GM12878 (cell line): ENCODE results near the gene SFT2D3. TPM values are rescaled to one million over a fixed set of nuclear protein-coding genes. Genes with fewer than 3 reads are reported as not detected.

Experiments used
- ATAC-seq: fragments of 200-7000 bp; cut with Tn5 transposase; 3 replicates; pipeline ENCODE4 v1.9.1; 2020; ENCODE audit warnings: mild to moderate bottlenecking, moderate library complexity
- BruUV-seq: library from RNA; stranded (reverse); fragments of 400-500 nt; replicated peaks from 2 replicates; lab custom pipeline; 2021; lab: Mats Ljungman, UMichigan
- CTCF ChIA-PET: fragments of 300-600 bp; sonication (Branson Sonifier 250); formaldehyde crosslinking; extraction: SDS; loops from one replicate; lab custom pipeline; 2021; ENCODE audit warnings: inconsistent platforms; lab: Yijun Ruan, JAX
- POLR2A ChIA-PET: fragments of 350-600 bp; formaldehyde crosslinking; extraction: SDS; loops from one replicate; lab custom pipeline; 2021; ENCODE audit warnings: inconsistent platforms; lab: Charles Lee
- RAD21 ChIA-PET: fragments of 300-600 bp; sonication (Branson Sonifier 250); formaldehyde crosslinking; loops from one replicate; lab custom pipeline; 2023; ENCODE audit warnings: antibody characterized with exemption; ENCODE audit not compliant: unreplicated experiment; lab: Charles Lee
- SMC1A ChIA-PET: fragments of 300-600 bp; sonication (Branson Sonifier 250); formaldehyde crosslinking; loops from one replicate; lab custom pipeline; 2023; ENCODE audit not compliant: unreplicated experiment, uncharacterized antibody; lab: Charles Lee
- DNase-seq: peaks from one replicate; pipeline ENCODE4 v3.0.0-alpha.2; 2011; ENCODE audit warnings: low read depth, low spot score
- FAIRE-seq: peaks from 3 replicates; lab custom pipeline; 2011; peaks lifted over from hg19 to GRCh38; lab: Jason Lieb, UNC
- H2AFZ ChIP-seq: 2 replicates; pipeline ENCODE4 v1.6.0; 2011; ENCODE audit warnings: low read depth, low read length, control low read depth; ENCODE audit not compliant: control insufficient read depth
- H3K27ac ChIP-seq: 2 replicates; pipeline ENCODE4 v1.5.1; 2011; ENCODE audit warnings: control low read depth; ENCODE audit not compliant: control insufficient read depth, insufficient read depth
- H3K27me3 ChIP-seq, 2 experiments: replicated peaks in 1 of 2; 2 replicates each; pipeline versions ENCODE4 v1.6.0 to v1.6.1; 2011; ENCODE audit warnings: low read length in 1 of 2; ENCODE audit not compliant: control insufficient read depth in 2 of 2, insufficient read depth in 2 of 2
- H3K36me3 ChIP-seq, 2 experiments: 2 replicates each; pipeline ENCODE4 v1.5.1; 2011; ENCODE audit warnings: low read length in 1 of 2; ENCODE audit not compliant: control insufficient read depth in 2 of 2, insufficient read depth in 2 of 2
- H3K4me1 ChIP-seq: 2 replicates; pipeline ENCODE4 v1.6.1; 2011; ENCODE audit warnings: mild to moderate bottlenecking, low read length, moderate library complexity, mixed read lengths; ENCODE audit not compliant: control insufficient read depth, insufficient read depth
- H3K4me2 ChIP-seq: 2 replicates; pipeline ENCODE4 v1.6.0; 2011; ENCODE audit warnings: control low read depth; ENCODE audit not compliant: control insufficient read depth, insufficient read depth
- H3K4me3 ChIP-seq: fragments of 200-600 bp; sonication (generic); 2 replicates; pipeline ENCODE4 v1.5.1; 2016
- H3K79me2 ChIP-seq: 2 replicates; pipeline ENCODE4 v1.6.0; 2011; ENCODE audit warnings: low read length; ENCODE audit not compliant: control insufficient read depth, insufficient read depth
- H3K9ac ChIP-seq: 2 replicates; pipeline ENCODE4 v1.8.0; 2011; ENCODE audit warnings: low read length, control low read depth, mixed read lengths; ENCODE audit not compliant: control insufficient read depth, insufficient read depth
- H3K9me3 ChIP-seq: replicated peaks from 3 replicates; pipeline ENCODE4 v1.5.1; 2011; ENCODE audit warnings: mild to moderate bottlenecking, low read length; ENCODE audit not compliant: control insufficient read depth, insufficient read depth
- H4K20me1 ChIP-seq: 2 replicates; pipeline ENCODE4 v1.6.0; 2011; ENCODE audit not compliant: control insufficient read depth, insufficient read depth
- BACH1 ChIP-seq: fragments of 450-650 bp; IDR thresholded peaks from 2 replicates; pipeline ENCODE4 v1.6.1; 2017; ENCODE audit warnings: mild to moderate bottlenecking, borderline replicate concordance
- BHLHE40 ChIP-seq, 2 experiments: fragments of 450-650 bp in 1 of 2; IDR thresholded peaks; 2 replicates each; pipeline ENCODE4 v1.6.1; 2011 to 2017; ENCODE audit warnings: low read depth in 2 of 2, borderline replicate concordance in 1 of 2, improper control_type of control experiment in 1 of 2, low read length in 1 of 2, mild to moderate bottlenecking in 1 of 2
- BMI1 ChIP-seq: fragments of 450-650 bp; IDR thresholded peaks from 2 replicates; pipeline ENCODE4 v1.6.1; 2016; ENCODE audit warnings: mild to moderate bottlenecking, moderate library complexity, borderline replicate concordance
- CBX5 ChIP-seq: sonication (generic); IDR thresholded peaks from 2 replicates; pipeline ENCODE4 v1.6.1; 2016; ENCODE audit warnings: low read depth, moderate library complexity, mild to moderate bottlenecking, inconsistent platforms
- ESRRA ChIP-seq: IDR thresholded peaks from 2 replicates; pipeline ENCODE4 v1.6.1; 2012; ENCODE audit warnings: mild to moderate bottlenecking, low read length, improper control_type of control experiment
- FOS ChIP-seq: IDR thresholded peaks from 3 replicates; pipeline ENCODE4 v1.6.1; 2011; ENCODE audit warnings: borderline replicate concordance; ENCODE audit not compliant: insufficient read length; ENCODE audit errors: extremely low read depth
- HCFC1 ChIP-seq: fragments of 150-350 bp; IDR thresholded peaks from 2 replicates; pipeline ENCODE4 v1.6.1; 2014; ENCODE audit warnings: low read length
- IKZF2 ChIP-seq, 2 experiments: fragments of 450-650 bp; IDR thresholded peaks; 2 replicates each; pipeline ENCODE4 v1.6.1; 2017; ENCODE audit warnings: mild to moderate bottlenecking in 2 of 2, moderate library complexity in 2 of 2
- IRF3 ChIP-seq: fragments of 450-650 bp; IDR thresholded peaks from 2 replicates; pipeline ENCODE4 v1.6.1; 2014; ENCODE audit warnings: mild to moderate bottlenecking
- KDM1A ChIP-seq: fragments of 200-600 bp; sonication (generic); IDR thresholded peaks from 2 replicates; pipeline ENCODE4 v1.6.1; 2016; ENCODE audit warnings: borderline replicate concordance
- LARP7 ChIP-seq: fragments of 450-650 bp; IDR thresholded peaks from 2 replicates; pipeline ENCODE4 v1.6.1; 2017; ENCODE audit warnings: mild to moderate bottlenecking
- TARDBP ChIP-seq: IDR thresholded peaks from 2 replicates; pipeline ENCODE4 v1.6.1; 2016; ENCODE audit warnings: borderline replicate concordance
- YBX1 ChIP-seq: fragments of 450-650 bp; IDR thresholded peaks from 2 replicates; pipeline ENCODE4 v1.6.1; 2016; ENCODE audit warnings: antibody characterized with exemption
- WGBS: methylation state at CpG from one replicate; pipeline ENCODE4 v1.1.6; 2016; ENCODE audit warnings: low lambda C conversion rate; ENCODE audit not compliant: insufficient replicate concordance, insufficient coverage; ENCODE audit errors: missing lambda C conversion rate; 5-methylcytosine and 5-hydroxymethylcytosine counted together
- in situ Hi-C: fragments of 300-500 bp; cut with MboI; formaldehyde crosslinking; loops from 9 replicates; pipeline ENCODE4 v1.14.3; 2018; ENCODE audit warnings: mixed read lengths
- intact Hi-C: fragments of 100-400 bp; cut with micrococcal nuclease; formaldehyde crosslinking; loops from one replicate; pipeline ENCODE4 v1.14.2; 2022; ENCODE audit not compliant: unreplicated experiment
- polyA plus RNA-seq, 11 experiments: library from polyadenylated mRNA; depleted of rRNA in 4 of 11; unstranded in 6 of 11; stranded (reverse) in 5 of 11; fragments of >200 nt; fragmentation: Nextera tagmentation in 4 of 11; fragmentation: Illumina TruSeq in 1 of 11; extraction: Ambion mirVana in 4 of 11; extraction: Trizol in 1 of 11; gene quantifications; 1 replicate in 1 of 11; 2 replicates in 10 of 11; pipeline versions ENCODE4 v1.2.1 to v1.2.3, GENCODE V29; 2011 to 2016; ENCODE audit warnings: inconsistent platforms in 2 of 11, missing spikeins in 2 of 11, low read depth in 1 of 11
- total RNA-seq, 4 experiments: library from RNA; depleted of rRNA in 3 of 4; stranded (reverse); fragments of >200 nt in 3 of 4; fragmentation: Illumina TruSeq in 1 of 4; extraction: Trizol in 1 of 4; gene quantifications; 2 replicates each; pipeline versions ENCODE4 v1.2.1 to v1.2.3, GENCODE V29; 2013 to 2021
- TF ChIP-seq, protein P1 (sequence below): fragments of 450-650 bp; IDR thresholded peaks from 2 replicates; pipeline ENCODE4 v1.6.1; 2018; ENCODE audit warnings: mild to moderate bottlenecking, low read depth, moderate library complexity; ENCODE audit not compliant: partially characterized antibody
- TF ChIP-seq, protein P2 (sequence below): IDR thresholded peaks from 2 replicates; pipeline ENCODE4 v1.6.1; 2011; ENCODE audit warnings: low read depth, low read length, improper control_type of control experiment, borderline replicate concordance
- TF ChIP-seq, protein P3 (sequence below): fragments of 450-650 bp; IDR thresholded peaks from 2 replicates; pipeline ENCODE4 v1.6.1; 2016; ENCODE audit warnings: mild to moderate bottlenecking

Gene SFT2D3
- total and polyA plus RNA-seq, 10 of the 15 experiments (the other 5 are each of a cell fraction or from before 2014, with no cell fraction given) = 4.2 to 8.4 (median 6.6) TPM; not detected in 4

GRCh38 chr2:127660291-127660578 is 41.1 kb upstream of the SFT2D3 start (continued):
- TF ChIP-seq, protein P1, sequence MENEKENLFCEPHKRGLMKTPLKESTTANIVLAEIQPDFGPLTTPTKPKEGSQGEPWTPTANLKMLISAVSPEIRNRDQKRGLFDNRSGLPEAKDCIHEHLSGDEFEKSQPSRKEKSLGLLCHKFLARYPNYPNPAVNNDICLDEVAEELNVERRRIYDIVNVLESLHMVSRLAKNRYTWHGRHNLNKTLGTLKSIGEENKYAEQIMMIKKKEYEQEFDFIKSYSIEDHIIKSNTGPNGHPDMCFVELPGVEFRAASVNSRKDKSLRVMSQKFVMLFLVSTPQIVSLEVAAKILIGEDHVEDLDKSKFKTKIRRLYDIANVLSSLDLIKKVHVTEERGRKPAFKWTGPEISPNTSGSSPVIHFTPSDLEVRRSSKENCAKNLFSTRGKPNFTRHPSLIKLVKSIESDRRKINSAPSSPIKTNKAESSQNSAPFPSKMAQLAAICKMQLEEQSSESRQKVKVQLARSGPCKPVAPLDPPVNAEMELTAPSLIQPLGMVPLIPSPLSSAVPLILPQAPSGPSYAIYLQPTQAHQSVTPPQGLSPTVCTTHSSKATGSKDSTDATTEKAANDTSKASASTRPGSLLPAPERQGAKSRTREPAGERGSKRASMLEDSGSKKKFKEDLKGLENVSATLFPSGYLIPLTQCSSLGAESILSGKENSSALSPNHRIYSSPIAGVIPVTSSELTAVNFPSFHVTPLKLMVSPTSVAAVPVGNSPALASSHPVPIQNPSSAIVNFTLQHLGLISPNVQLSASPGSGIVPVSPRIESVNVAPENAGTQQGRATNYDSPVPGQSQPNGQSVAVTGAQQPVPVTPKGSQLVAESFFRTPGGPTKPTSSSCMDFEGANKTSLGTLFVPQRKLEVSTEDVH = no peak
- TF ChIP-seq ESRRA = no peak
- no peak for TF ChIP-seq YBX1
- no peak for TF ChIP-seq LARP7
- TF ChIP-seq BACH1 = no peak
- no peak for TF ChIP-seq CBX5
- no peak for TF ChIP-seq BHLHE40 (IDR thresholded peaks at IDR 0.05; ENCODE audit: borderline replicate concordance in 1 of 2, low read depth in 2 of 2, low read length in 1 of 2)
- no peak for TF ChIP-seq KDM1A
- TF ChIP-seq, protein P2, sequence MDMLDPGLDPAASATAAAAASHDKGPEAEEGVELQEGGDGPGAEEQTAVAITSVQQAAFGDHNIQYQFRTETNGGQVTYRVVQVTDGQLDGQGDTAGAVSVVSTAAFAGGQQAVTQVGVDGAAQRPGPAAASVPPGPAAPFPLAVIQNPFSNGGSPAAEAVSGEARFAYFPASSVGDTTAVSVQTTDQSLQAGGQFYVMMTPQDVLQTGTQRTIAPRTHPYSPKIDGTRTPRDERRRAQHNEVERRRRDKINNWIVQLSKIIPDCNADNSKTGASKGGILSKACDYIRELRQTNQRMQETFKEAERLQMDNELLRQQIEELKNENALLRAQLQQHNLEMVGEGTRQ = no peak
- TF ChIP-seq TARDBP = no peak

DNA sequence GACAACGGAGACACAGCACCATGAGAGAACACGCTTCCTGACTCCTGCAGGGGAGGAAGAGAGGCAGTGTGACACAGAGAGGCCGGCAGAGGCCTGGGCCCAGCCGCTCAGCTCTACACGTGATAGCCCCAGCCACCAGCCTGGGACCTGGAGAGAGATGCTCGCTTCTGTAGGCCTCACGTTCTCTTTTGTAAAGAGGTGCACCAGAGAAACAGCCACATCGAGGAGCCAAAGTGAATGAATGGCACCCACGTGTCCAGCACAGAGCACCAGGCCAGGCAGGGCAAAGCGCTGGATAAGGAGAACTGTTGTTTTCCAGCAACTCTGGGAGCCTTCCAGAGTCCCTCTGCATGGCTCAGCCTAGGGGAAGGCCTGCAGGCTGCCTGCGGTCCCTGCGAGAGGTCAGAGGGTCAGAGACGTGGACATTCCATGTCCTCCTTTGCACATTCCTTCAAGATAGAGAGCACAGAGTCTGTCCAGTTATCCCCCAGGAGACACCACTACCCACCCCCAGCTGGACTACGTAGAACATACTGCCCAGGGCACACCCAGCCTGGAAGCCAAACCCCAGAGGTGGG is 40.1 kb upstream of the SFT2D3 start:
- peaks cover 7 to 8% of the 10 kb centered on the region in 2 experiments for H3K27me3 ChIP-seq
- no peak for TF ChIP-seq IKZF2 (IDR thresholded peaks at IDR 0.05)
- TF ChIP-seq, protein P3, sequence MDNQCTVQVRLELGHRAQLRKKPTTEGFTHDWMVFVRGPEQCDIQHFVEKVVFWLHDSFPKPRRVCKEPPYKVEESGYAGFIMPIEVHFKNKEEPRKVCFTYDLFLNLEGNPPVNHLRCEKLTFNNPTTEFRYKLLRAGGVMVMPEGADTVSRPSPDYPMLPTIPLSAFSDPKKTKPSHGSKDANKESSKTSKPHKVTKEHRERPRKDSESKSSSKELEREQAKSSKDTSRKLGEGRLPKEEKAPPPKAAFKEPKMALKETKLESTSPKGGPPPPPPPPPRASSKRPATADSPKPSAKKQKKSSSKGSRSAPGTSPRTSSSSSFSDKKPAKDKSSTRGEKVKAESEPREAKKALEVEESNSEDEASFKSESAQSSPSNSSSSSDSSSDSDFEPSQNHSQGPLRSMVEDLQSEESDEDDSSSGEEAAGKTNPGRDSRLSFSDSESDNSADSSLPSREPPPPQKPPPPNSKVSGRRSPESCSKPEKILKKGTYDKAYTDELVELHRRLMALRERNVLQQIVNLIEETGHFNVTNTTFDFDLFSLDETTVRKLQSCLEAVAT = no peak
- TF ChIP-seq IRF3 = no peak
- TF ChIP-seq BMI1 = no peak
- TF ChIP-seq HCFC1 = no peak
- no peak for TF ChIP-seq FOS

More for the DNA sequence above, 40.1 kb upstream of the SFT2D3 start:
- no peaks in the 10 kb centered on the region for H3K9me3 ChIP-seq
- ChIA-PET CTCF (no interaction called here), POLR2A (no interaction called here), SMC1A (no interaction called here), RAD21 (no interaction called here)
- H3K79me2 ChIP-seq = no peaks in the 10 kb centered on the region
- H3K4me3 ChIP-seq = no peak overlapping the region
- in situ Hi-C loops = no loop called here
- H3K4me1 ChIP-seq = no peaks in the 10 kb centered on the region
- no peaks in the 10 kb centered on the region for H3K36me3 ChIP-seq
- H4K20me1 ChIP-seq = no peaks in the 10 kb centered on the region
- BruUV-seq = no TSS peak
- ATAC-seq (no peak), DNase-seq (no peak), FAIRE-seq (no peak)
- H3K4me2 ChIP-seq = no peak overlapping the region
- WGBS = 68% methylated on average over 14 of the region's 14 CpGs
- no peak overlapping the region for H2AFZ ChIP-seq
- H3K27ac ChIP-seq = no peak overlapping the region
- H3K9ac ChIP-seq = no peak overlapping the region
- intact Hi-C loops = no loop called here
